Kidney epithelial cell (primary cell): ENCODE measurements around the gene HOXA4. TPM values are rescaled to one million over a fixed set of nuclear protein-coding genes. Genes with fewer than 3 reads are reported as not detected.
A peak's percentile ranks its signal among the peaks of the same experiment; 100 is the strongest.

Source experiments
- DNase-seq: peaks from one replicate; pipeline ENCODE4 v3.0.0-alpha.2; 2010; ENCODE audit warnings: low read depth
- H3K27me3 ChIP-seq: 2 replicates; pipeline ENCODE4 v1.6.0; 2011; ENCODE audit warnings: low read length; ENCODE audit not compliant: control insufficient read depth, insufficient read depth
- H3K36me3 ChIP-seq: 2 replicates; pipeline ENCODE4 v1.5.1; 2011; ENCODE audit warnings: low read length; ENCODE audit not compliant: control insufficient read depth, insufficient read depth
- H3K4me3 ChIP-seq: 2 replicates; pipeline ENCODE4 v1.5.1; 2011; ENCODE audit warnings: low read depth, mild to moderate bottlenecking, control low read depth, low read length
- CTCF ChIP-seq: IDR thresholded peaks from 2 replicates; pipeline ENCODE4 v1.5.1; 2011; ENCODE audit warnings: mild to moderate bottlenecking, moderate library complexity, low read length, control low read depth, inconsistent platforms; ENCODE audit not compliant: insufficient read depth, poor library complexity, severe bottlenecking
- total RNA-seq: library from RNA; depleted of rRNA; stranded (reverse); fragments of >200 nt; gene quantifications from 2 replicates; pipeline ENCODE4 v1.2.3, GENCODE V29; 2015

Gene HOXA4
- total RNA-seq, 1 donor from 2014 or later: 7.4 TPM

- Histone ChIP-seq H3K27me3 (peaks cover 2% of the 10 kb centered on the region), H3K4me3 (peak overlapping the region; percentile 21), H3K36me3 (peaks cover 3% of the 10 kb centered on the region)
- no peak for DNase-seq
- TF ChIP-seq CTCF: no peak
These were observed 14.8 kb upstream of the HOXA4 start for GRCh38 chr7:27145165-27145913.

DNA sequence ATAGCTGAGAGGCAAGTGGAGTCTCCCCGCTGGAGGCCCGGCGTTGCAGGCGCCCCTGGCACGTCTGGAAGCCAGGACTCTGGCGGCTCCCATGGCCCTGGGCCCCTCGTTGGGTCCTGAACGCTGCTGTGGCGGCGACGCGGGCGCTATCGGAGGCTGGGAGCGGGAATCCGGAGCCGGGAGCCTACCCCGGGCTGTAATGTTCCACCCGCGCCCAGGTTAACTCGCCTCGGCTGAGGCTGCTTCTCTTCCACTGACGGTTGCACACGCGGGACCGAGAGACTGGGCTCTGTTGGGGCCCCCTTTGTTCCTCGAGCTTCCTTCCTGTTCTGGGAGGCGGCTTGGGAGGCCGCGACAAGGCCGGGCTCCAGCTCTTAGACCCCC, 14.2 kb upstream of the HOXA4 start:
- H3K36me3 ChIP-seq: peaks cover 3% of the 10 kb centered on the region
- TF ChIP-seq CTCF: no peak
- H3K4me3 ChIP-seq: peak overlapping the region; percentile 21
- H3K27me3 ChIP-seq: peaks cover 2% of the 10 kb centered on the region
- no peak for DNase-seq

GRCh38 chr7:27143950-27144780, 13.6 kb upstream of the HOXA4 start:
- Histone ChIP-seq H3K4me3 (peak overlapping the region; percentile 28), H3K27me3 (peaks cover 2% of the 10 kb centered on the region), H3K36me3 (peaks cover 3% of the 10 kb centered on the region)
- no peak for DNase-seq
- TF ChIP-seq CTCF: peak; percentile 67

DNA sequence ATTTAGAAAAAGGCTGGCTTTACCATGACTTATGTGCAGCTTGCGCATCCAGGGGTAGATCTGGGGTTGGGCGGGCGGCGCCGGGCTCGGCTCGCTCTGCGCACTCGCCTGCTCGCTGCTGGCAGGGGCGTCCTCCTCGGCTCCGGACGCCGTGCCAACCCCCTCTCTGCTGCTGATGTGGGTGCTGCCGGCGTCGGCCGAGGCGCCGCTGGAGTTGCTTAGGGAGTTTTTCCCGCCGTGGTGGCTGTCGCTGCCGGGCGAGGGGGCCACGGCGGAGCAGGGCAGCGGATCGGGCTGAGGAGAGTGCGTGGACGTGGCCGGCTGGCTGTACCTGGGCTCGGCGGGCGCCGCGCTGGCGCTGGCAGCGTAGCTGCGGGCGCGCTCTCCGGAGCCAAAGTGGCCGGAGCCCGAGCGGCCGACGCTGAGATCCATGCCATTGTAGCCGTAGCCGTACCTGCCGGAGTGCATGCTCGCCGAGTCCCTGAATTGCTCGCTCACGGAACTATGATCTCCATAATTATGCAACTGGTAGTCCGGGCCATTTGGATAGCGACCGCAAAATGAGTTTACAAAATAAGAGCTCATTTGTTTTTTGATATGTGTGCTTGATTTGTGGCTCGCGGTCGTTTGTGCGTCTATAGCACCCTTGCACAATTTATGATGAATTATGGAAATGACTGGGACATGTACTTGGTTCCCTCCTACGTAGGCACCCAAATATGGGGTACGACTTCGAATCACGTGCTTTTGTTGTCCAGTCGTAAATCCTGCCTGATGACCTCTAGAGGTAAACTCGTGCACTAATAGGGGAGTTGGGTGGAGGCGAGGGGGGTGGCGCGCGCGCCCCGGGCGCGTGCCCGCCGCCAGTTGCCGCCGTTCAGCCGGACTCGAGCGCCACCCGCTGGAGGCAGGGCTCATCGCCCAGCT, 12.7 kb upstream of the HOXA4 start, which contains the start of gene HOXA5:
Gene HOXA5 (minus strand): TSS at position 659 of the 927 bp plus-strand sequence. CDS start 74 bp downstream, at position 585.
- peak; percentile 91 for DNase-seq
- H3K27me3 ChIP-seq: peaks cover 2% of the 10 kb centered on the region
- TF ChIP-seq CTCF: no peak
- peaks cover 3% of the 10 kb centered on the region for H3K36me3 ChIP-seq
- H3K4me3 ChIP-seq: peak within 1 kb of the TSS; percentile 72

- no peak for DNase-seq
- peaks cover 3% of the 10 kb centered on the region for H3K36me3 ChIP-seq
- no peak for TF ChIP-seq CTCF
- H3K27me3 ChIP-seq: peaks cover 2% of the 10 kb centered on the region
- H3K4me3 ChIP-seq: peak overlapping the region; percentile 72
These were observed 12.0 kb upstream of the HOXA4 start for GRCh38 chr7:27142580-27143022.
